CD14-positive monocyte (primary cell): ENCODE data around the gene ZNF362. TPM values are rescaled to one million over a fixed set of nuclear protein-coding genes. Genes with fewer than 3 reads are reported as not detected.
"Not testable (repeated sequence)": the region's sequence is repeated elsewhere in the genome, so short reads cannot be mapped to it uniquely, and the experiment has no call there.

Source experiments
- DNase-seq, 3 donors: peaks; one replicate each; pipeline ENCODE4 v3.0.0-alpha.2; 2011 to 2022
- H2AFZ ChIP-seq: 2 replicates; pipeline ENCODE4 v1.6.0; 2012; ENCODE audit warnings: mild to moderate bottlenecking, low read depth, low read length, inconsistent platforms; ENCODE audit not compliant: insufficient read depth, poor library complexity, severe bottlenecking
- H3K27ac ChIP-seq, 2 donors: 1 replicate in 1 of 2; 2 replicates in 1 of 2; pipeline ENCODE4 v1.5.1; 2012 to 2013; ENCODE audit warnings: low read length in 2 of 2, control low read depth in 1 of 2, inconsistent platforms in 1 of 2, low read depth in 1 of 2, mild to moderate bottlenecking in 1 of 2
- H3K27me3 ChIP-seq, 2 donors: one replicate each; pipeline versions ENCODE4 v1.6.0 to v1.6.1; 2011 to 2013; ENCODE audit warnings: low read length in 2 of 2; ENCODE audit not compliant: control insufficient read depth in 2 of 2, insufficient read depth in 2 of 2
- H3K36me3 ChIP-seq, 2 donors: replicated peaks in 1 of 2; 1 replicate in 1 of 2; 2 replicates in 1 of 2; pipeline versions ENCODE4 v1.5.1 to v1.6.1; 2012 to 2013; ENCODE audit warnings: low read length in 2 of 2, control low read depth in 1 of 2, inconsistent platforms in 1 of 2, mild to moderate bottlenecking in 1 of 2; ENCODE audit not compliant: insufficient read depth in 2 of 2, control insufficient read depth in 1 of 2
- H3K4me1 ChIP-seq, 2 donors: 1 replicate in 1 of 2; 2 replicates in 1 of 2; pipeline versions ENCODE4 v1.5.1 to v1.6.1; 2012 to 2013; ENCODE audit warnings: low read length in 2 of 2, control low read depth in 1 of 2, inconsistent platforms in 1 of 2, mild to moderate bottlenecking in 1 of 2, moderate library complexity in 1 of 2; ENCODE audit not compliant: insufficient read depth in 2 of 2, control insufficient read depth in 1 of 2
- H3K4me2 ChIP-seq: replicated peaks from 2 replicates; pipeline ENCODE3; 2012; ENCODE audit warnings: low read length, moderate library complexity, mild to moderate bottlenecking; ENCODE audit not compliant: poor library complexity, severe bottlenecking; ENCODE audit errors: extremely low read depth
- H3K4me3 ChIP-seq, 3 experiments: fragments of 200-600 bp in 1 of 3; sonication (generic) in 1 of 3; replicated peaks in 1 of 3; 1 replicate in 2 of 3; 2 replicates in 1 of 3; pipeline ENCODE4 v1.5.1; 2011 to 2013; ENCODE audit warnings: low read length in 3 of 3, mild to moderate bottlenecking in 3 of 3, control low read depth in 2 of 3, low read depth in 2 of 3, inconsistent platforms in 1 of 3, moderate library complexity in 1 of 3
- H3K79me2 ChIP-seq: 2 replicates; pipeline ENCODE4 v1.6.0; 2012; ENCODE audit warnings: mild to moderate bottlenecking, control low read depth, inconsistent platforms, low read length, moderate library complexity; ENCODE audit not compliant: insufficient read depth
- H3K9ac ChIP-seq: 2 replicates; pipeline ENCODE4 v1.6.0; 2017; ENCODE audit warnings: low read length, mild to moderate bottlenecking; ENCODE audit not compliant: insufficient read depth, poor library complexity, severe bottlenecking
- H3K9me3 ChIP-seq, 2 donors: replicated peaks in 1 of 2; 1 replicate in 1 of 2; 2 replicates in 1 of 2; pipeline versions ENCODE4 v1.5.1 to v1.6.1; 2012 to 2013; ENCODE audit warnings: low read length in 2 of 2, control low read depth in 1 of 2; ENCODE audit not compliant: control insufficient read depth in 1 of 2, insufficient read depth in 1 of 2
- H4K20me1 ChIP-seq: 2 replicates; pipeline ENCODE4 v1.6.0; 2012; ENCODE audit warnings: mild to moderate bottlenecking, low read length, control low read depth, moderate library complexity; ENCODE audit not compliant: insufficient read depth
- H3K27ac Mint-ChIP-seq, 7 donors: one replicate each; pipeline ENCODE4 v1.8.0; 2020; ENCODE audit warnings: mild to moderate bottlenecking in 7 of 7, mixed read lengths in 7 of 7, moderate library complexity in 6 of 7, inconsistent platforms in 2 of 7
- H3K27me3 Mint-ChIP-seq, 3 donors: one replicate each; pipeline ENCODE4 v1.8.0; 2021 to 2022; ENCODE audit warnings: low read depth in 3 of 3, mild to moderate bottlenecking in 3 of 3, mixed read lengths in 3 of 3, moderate library complexity in 3 of 3, inconsistent platforms in 1 of 3
- H3K36me3 Mint-ChIP-seq, 2 donors: one replicate each; pipeline ENCODE4 v1.8.0; 2020; ENCODE audit warnings: mixed read lengths in 2 of 2, inconsistent platforms in 1 of 2, mild to moderate bottlenecking in 1 of 2
- H3K4me1 Mint-ChIP-seq: one replicate; pipeline ENCODE4 v1.8.0; 2020; ENCODE audit warnings: mild to moderate bottlenecking, mixed read lengths
- H3K4me3 Mint-ChIP-seq, 2 donors: one replicate each; pipeline ENCODE4 v1.8.0; 2020; ENCODE audit warnings: mild to moderate bottlenecking in 2 of 2, mixed read lengths in 2 of 2, moderate library complexity in 1 of 2
- H3K9me3 Mint-ChIP-seq, 7 donors: one replicate each; pipeline ENCODE4 v1.8.0; 2020 to 2022; ENCODE audit warnings: mixed read lengths in 7 of 7, mild to moderate bottlenecking in 6 of 7, moderate library complexity in 6 of 7, inconsistent platforms in 2 of 7
- CTCF ChIP-seq: fragments of 200-600 bp; IDR thresholded peaks from one replicate; pipeline ENCODE4 v1.8.0; 2022; ENCODE audit warnings: antibody characterized with exemption, mild to moderate bottlenecking
- WGBS: methylation state at CpG from one replicate; pipeline ENCODE4 v1.1.5; 2013; ENCODE audit warnings: missing lambda C conversion rate; ENCODE audit not compliant: insufficient coverage; 5-methylcytosine and 5-hydroxymethylcytosine counted together
- intact Hi-C, 2 donors: fragments of 100-400 bp; cut with micrococcal nuclease; formaldehyde crosslinking; loops; one replicate each; pipeline versions ENCODE4 v1.15.0 to v1.15.1; 2023
- polyA plus RNA-seq, 3 donors: library from polyadenylated mRNA; depleted of rRNA in 1 of 3; unstranded in 2 of 3; stranded (reverse) in 1 of 3; fragments of 300-500 nt in 2 of 3; fragments of >200 nt in 1 of 3; fragmentation: Illumina TruSeq in 2 of 3; gene quantifications; 1 replicate in 2 of 3; 2 replicates in 1 of 3; pipeline ENCODE4 v1.2.3, GENCODE V29; 2012 to 2021

ZNF362 gene
- polyA plus RNA-seq, 3 donors: 11.4 to 18.9 (median 13.5) TPM

- H3K4me1 Mint-ChIP-seq: peaks cover 4% of the 10 kb centered on the region
- no peak for DNase-seq
- peaks cover 1 to 6% (median 4%) of the 10 kb centered on the region in 3 donors for H3K27me3 Mint-ChIP-seq
- Histone ChIP-seq H4K20me1 (no peaks in the 10 kb centered on the region), H3K9ac (no peak overlapping the region), H3K4me2 (no peak overlapping the region), H3K27me3 (no peaks in the 10 kb centered on the region), H3K27ac (no peak overlapping the region), H3K79me2 (no peaks in the 10 kb centered on the region), H3K4me1 (no peaks in the 10 kb centered on the region), H3K36me3 (no peaks in the 10 kb centered on the region), H3K9me3 (no peaks in the 10 kb centered on the region), H3K4me3 (no peak overlapping the region), H2AFZ (no peak overlapping the region)
- WGBS: no CpG with 5 or more reads among the region's 2 CpGs
- intact Hi-C loops: no loop called here
- H3K9me3 Mint-ChIP-seq: peaks cover 0 to 2% (median 0%) of the 10 kb centered on the region in 7 donors
- no peak overlapping the region for H3K4me3 Mint-ChIP-seq
- no peak overlapping the region for H3K27ac Mint-ChIP-seq
- H3K36me3 Mint-ChIP-seq: no peaks in the 10 kb centered on the region
- TF ChIP-seq CTCF: no peak
Measured at GRCh38 chr1:33236498-33236897, 19.8 kb upstream of the ZNF362 start.

DNA sequence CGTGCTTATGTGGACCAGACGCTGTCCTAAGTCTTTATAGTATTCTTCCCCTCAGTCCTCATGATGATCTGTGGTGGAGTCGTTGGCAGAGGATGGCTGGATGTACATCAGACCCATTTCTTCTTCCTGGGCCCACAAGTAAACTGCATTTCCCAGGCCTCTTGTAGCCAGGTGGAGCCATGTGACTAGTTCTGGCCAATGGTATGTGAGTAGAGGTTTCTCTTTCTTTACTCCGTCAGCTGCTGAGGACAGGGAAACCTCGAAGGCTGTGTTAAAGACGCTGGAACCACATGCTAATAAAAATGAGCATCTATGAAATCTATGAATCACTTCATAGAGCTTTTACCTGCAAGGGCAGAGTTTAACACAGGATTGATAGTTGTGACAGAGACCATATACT lies 18.7 kb upstream of the ZNF362 start:
- no peaks in the 10 kb centered on the region for H3K9me3 ChIP-seq
- no peak for TF ChIP-seq CTCF
- Mint-ChIP-seq H3K4me1 (peaks cover 4% of the 10 kb centered on the region), H3K9me3 (peaks cover 0 to 2% (median 0%) of the 10 kb centered on the region in 7 donors), H3K27me3 (peaks cover 3 to 6% (median 4%) of the 10 kb centered on the region in 3 donors), H3K4me3 (no peak overlapping the region), H3K36me3 (no peaks in the 10 kb centered on the region), H3K27ac (no peak overlapping the region)
- no peaks in the 10 kb centered on the region for H3K36me3 ChIP-seq
- intact Hi-C loops: no loop called here
- no peaks in the 10 kb centered on the region for H3K79me2 ChIP-seq
- no peak for DNase-seq
- H3K9ac ChIP-seq: no peak overlapping the region
- no CpG with 5 or more reads among the region's 6 CpGs for WGBS
- H3K4me2 ChIP-seq: no peak overlapping the region
- no peak overlapping the region for H3K4me3 ChIP-seq
- no peaks in the 10 kb centered on the region for H3K4me1 ChIP-seq
- H3K27ac ChIP-seq: no peak overlapping the region
- no peaks in the 10 kb centered on the region for H4K20me1 ChIP-seq
- H3K27me3 ChIP-seq: no peaks in the 10 kb centered on the region
- peak overlapping the region; percentile 29 for H2AFZ ChIP-seq

DNA sequence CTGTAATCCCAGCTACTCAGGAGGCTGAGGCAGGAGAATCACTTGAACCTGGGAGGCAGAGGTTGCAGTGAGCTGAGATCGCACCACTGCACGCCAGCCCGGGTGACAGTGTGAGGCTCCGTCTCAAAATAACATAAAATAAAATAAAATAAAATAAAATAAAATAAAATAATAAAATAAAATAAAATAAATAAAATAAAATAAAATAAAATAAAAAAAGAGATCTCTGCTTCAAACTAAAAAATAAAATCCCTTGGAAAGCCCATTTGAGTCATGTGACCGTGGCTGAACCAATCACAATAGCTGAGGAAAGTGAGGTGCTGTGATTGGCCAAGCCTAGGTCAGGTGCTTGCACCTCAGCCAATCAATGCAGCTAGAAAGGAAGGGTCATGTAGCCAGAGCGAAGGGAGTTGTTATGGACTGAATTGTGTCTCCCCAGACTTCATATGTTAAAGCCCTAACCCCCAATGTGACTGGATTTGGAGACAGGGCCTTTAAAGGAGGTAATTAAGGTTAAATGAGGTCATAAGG lies 18.0 kb upstream of the ZNF362 start:
- H3K79me2 ChIP-seq, H3K4me2 ChIP-seq, H3K27ac Mint-ChIP-seq, H2AFZ ChIP-seq, H3K27ac ChIP-seq, H3K36me3 Mint-ChIP-seq, H3K27me3 ChIP-seq, DNase-seq, H3K4me3 ChIP-seq, H3K36me3 ChIP-seq, H3K9ac ChIP-seq, H3K9me3 ChIP-seq, H3K27me3 Mint-ChIP-seq, H3K9me3 Mint-ChIP-seq, H3K4me1 ChIP-seq, H3K4me1 Mint-ChIP-seq, H4K20me1 ChIP-seq, H3K4me3 Mint-ChIP-seq, intact Hi-C loops: not testable (repeated sequence)
- no CpG with 5 or more reads among the region's 6 CpGs for WGBS
